PC-9 (cell line): ENCODE measurements around the gene DHPS.
"Not testable (repeated sequence)": the region's sequence is repeated elsewhere in the genome, so short reads cannot be mapped to it uniquely, and the experiment has no call there.

ENCODE experiments used
- EZH2 ChIP-seq: fragments of 200-600 bp; sonication (generic); IDR thresholded peaks from 2 replicates; pipeline ENCODE4 v1.8.0; 2017; ENCODE audit warnings: antibody characterized with exemption, low read depth
- TF ChIP-seq, protein P1 (sequence below): fragments of 200-600 bp; sonication (generic); conservative IDR thresholded peaks from 2 replicates; pipeline ENCODE4 v1.6.1; 2017; ENCODE audit warnings: mixed run types, antibody characterized with exemption, mild to moderate bottlenecking, moderate library complexity

- TF ChIP-seq, protein P1, sequence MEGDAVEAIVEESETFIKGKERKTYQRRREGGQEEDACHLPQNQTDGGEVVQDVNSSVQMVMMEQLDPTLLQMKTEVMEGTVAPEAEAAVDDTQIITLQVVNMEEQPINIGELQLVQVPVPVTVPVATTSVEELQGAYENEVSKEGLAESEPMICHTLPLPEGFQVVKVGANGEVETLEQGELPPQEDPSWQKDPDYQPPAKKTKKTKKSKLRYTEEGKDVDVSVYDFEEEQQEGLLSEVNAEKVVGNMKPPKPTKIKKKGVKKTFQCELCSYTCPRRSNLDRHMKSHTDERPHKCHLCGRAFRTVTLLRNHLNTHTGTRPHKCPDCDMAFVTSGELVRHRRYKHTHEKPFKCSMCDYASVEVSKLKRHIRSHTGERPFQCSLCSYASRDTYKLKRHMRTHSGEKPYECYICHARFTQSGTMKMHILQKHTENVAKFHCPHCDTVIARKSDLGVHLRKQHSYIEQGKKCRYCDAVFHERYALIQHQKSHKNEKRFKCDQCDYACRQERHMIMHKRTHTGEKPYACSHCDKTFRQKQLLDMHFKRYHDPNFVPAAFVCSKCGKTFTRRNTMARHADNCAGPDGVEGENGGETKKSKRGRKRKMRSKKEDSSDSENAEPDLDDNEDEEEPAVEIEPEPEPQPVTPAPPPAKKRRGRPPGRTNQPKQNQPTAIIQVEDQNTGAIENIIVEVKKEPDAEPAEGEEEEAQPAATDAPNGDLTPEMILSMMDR, result not testable (repeated sequence)
- TF ChIP-seq EZH2, result not testable (repeated sequence)
These were observed 15.7 kb upstream of the DHPS start for GRCh38 chr19:12697425-12697824.
